HUES64 (cell line): ENCODE measurements around the gene CCDC185. TPM values are rescaled to one million over a fixed set of nuclear protein-coding genes. Genes with fewer than 3 reads are reported as not detected.

Experiments
- H3K27ac ChIP-seq: 2 replicates; pipeline ENCODE4 v1.7.0; 2013; ENCODE audit warnings: low read depth, low read length, inconsistent platforms
- H3K27me3 ChIP-seq: 2 replicates; pipeline ENCODE4 v1.6.1; 2013; ENCODE audit warnings: mild to moderate bottlenecking, low read length; ENCODE audit not compliant: insufficient read depth
- H3K36me3 ChIP-seq: 2 replicates; pipeline ENCODE4 v1.6.1; 2013; ENCODE audit warnings: mild to moderate bottlenecking, low read length; ENCODE audit not compliant: insufficient read depth
- H3K4me1 ChIP-seq: 2 replicates; pipeline ENCODE4 v1.6.1; 2013; ENCODE audit warnings: mild to moderate bottlenecking, low read length, moderate library complexity; ENCODE audit not compliant: insufficient read depth
- H3K4me3 ChIP-seq: 2 replicates; pipeline ENCODE4 v1.5.1; 2013; ENCODE audit warnings: mild to moderate bottlenecking, low read length, moderate library complexity
- H3K9ac ChIP-seq: 2 replicates; pipeline ENCODE4 v1.6.1; 2013; ENCODE audit warnings: mild to moderate bottlenecking, low read depth, low read length
- H3K9me3 ChIP-seq: 2 replicates; pipeline ENCODE4 v1.6.1; 2013; ENCODE audit warnings: low read depth, low read length; ENCODE audit not compliant: insufficient read depth
- WGBS: fragments of 150-250, 120-280 bp; methylation state at CpG from one replicate; pipeline ENCODE4 v1.1.7; 2013; ENCODE audit warnings: missing lambda C conversion rate; 5-methylcytosine and 5-hydroxymethylcytosine counted together
- polyA plus RNA-seq, 2 experiments: library from polyadenylated mRNA; stranded (reverse); fragments of 50-300 nt; gene quantifications; one replicate each; pipeline ENCODE4 v1.2.3, GENCODE V29; 2013

The CCDC185 gene
- polyA plus RNA-seq (2013, experiment 1 of 2), result not detected
- polyA plus RNA-seq (2013, experiment 2 of 2), result not detected

DNA sequence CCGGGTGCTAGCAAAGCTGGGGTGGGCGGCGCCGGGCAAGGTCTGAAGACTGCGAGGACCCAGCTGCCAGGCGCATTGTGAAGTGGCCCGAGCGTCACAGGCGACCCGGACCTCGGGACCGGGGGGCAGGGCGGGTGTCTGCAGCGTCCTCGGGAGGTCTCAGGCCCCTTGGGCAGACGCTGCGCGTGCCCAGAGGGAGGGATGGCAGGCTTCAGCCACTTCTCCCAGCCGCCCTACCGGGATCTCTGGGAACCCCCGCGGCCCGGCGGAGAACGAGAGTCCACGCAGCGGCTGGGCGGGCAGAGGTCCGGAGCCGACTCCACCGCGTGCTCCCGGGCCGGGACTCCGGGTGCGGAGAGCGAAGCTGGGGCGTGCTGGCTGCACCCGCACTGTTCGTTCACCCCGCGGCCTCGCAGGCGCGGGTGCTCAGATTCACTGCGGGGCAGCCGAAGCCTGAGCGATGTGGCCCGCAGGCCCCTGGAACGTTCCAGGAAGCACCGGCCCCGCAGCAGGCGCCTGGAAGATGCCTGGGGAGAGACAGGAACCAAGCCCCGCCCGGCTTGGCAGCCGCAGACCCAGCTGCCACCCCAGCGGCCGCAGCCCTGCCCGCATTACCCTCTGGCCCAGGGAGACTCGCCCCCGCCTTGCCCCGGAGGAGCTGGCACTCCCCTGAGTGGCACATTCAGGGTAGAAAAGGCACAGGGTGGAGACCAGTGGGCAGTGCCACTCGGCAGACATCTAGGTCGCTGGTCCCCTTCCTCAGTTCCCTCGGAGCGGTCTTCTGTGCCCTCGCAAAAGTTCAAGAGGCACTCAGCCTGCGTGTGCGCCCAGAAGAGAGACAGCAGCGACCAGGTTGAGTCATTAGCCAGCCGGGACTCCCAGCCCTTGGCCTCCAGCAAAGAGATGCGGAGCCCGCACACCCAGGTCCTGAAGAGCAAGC is at the start of gene CCDC185:
TSS of gene CCDC185 (plus strand) at position 141 of the 940 bp plus-strand sequence. CDS start at position 202, 61 bp downstream.
- Histone ChIP-seq H3K4me3 (no peak within 1 kb of the TSS; the same call in 1 of the 2 replicates), H3K27ac (no peak within 1 kb of the TSS)
- WGBS, result 70% methylated on average over 73 of the region's 73 CpGs

DNA sequence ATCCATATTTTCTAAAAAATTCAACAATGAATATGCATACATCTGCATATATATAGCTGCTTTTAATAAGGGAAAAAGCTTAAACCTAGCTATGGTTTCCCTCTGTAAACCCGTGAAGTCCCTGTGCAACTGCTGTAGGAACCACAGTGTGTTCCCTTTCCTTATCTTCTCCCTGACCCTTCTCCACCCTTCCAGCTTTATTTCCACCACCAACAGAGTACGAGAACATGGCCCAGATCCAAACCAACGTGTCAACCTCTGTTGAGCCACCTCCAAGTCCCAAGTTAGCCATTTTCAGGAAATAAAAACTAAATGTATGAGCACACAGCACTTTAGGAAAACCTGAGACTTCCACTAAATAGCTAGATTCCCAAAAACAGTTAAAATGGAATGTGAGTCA is 49.5 kb upstream of the CCDC185 start:
- WGBS, result 81% methylated on average over 3 of the region's 3 CpGs
- Histone ChIP-seq H3K4me3 (no peak overlapping the region), H3K36me3 (no peaks in the 10 kb centered on the region), H3K4me1 (no peaks in the 10 kb centered on the region), H3K9me3 (no peaks in the 10 kb centered on the region), H3K27ac (no peak overlapping the region), H3K9ac (no peak overlapping the region), H3K27me3 (no peaks in the 10 kb centered on the region)

More for the DNA sequence above, at the start of gene CCDC185:
- Histone ChIP-seq H3K36me3 (no peaks in the 10 kb centered on the region), H3K4me1 (no peaks in the 10 kb centered on the region), H3K27me3 (peaks cover 15% of the 10 kb centered on the region), H3K9ac (no peak within 1 kb of the TSS), H3K9me3 (no peaks in the 10 kb centered on the region)

DNA sequence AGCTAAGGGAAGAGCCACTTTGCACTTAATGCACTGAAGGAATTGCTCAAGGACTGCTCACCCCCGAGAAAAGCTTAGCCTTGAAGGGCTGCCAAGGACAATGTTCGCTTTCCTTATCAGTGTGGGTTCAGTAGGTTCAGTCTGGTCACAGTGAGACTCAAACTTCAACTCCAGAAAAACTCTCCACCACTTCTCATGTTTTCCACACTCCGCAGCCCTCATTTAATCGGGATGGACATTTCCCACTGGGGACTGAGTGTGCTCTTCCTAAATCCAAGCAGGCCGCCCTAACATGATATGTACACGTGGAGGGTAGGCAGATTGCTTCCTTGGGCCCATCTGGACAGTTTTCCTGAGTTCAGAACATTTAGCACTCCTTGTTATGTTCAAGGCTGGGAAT is 48.7 kb upstream of the CCDC185 start:
- Histone ChIP-seq H3K4me1 (no peaks in the 10 kb centered on the region), H3K36me3 (no peaks in the 10 kb centered on the region), H3K4me3 (no peak overlapping the region), H3K9ac (no peak overlapping the region), H3K27me3 (no peaks in the 10 kb centered on the region), H3K27ac (no peak overlapping the region), H3K9me3 (no peaks in the 10 kb centered on the region)
- whole genome bisulfite sequencing, result 94% methylated on average over 6 of the region's 6 CpGs

DNA sequence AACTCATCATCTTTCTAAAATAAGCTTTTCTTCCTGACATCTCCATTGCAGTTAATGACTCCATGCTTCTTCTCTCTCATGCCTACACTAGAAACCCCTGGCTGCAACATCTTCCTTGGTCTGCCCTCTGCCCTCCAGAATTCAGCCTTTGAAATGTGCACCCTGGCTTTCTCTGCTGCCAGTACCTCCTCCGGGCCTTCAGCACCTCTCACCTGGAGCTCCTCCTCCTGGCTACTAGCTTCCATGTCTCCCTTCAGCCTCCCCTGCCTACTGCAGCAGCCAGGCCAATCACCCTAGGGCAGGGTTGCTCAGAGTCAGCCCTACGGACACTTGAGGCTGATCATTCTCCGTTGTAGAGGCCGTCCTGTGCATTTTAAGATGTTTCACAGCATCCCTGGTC is 47.5 kb upstream of the CCDC185 start:
- Histone ChIP-seq H3K9me3 (no peaks in the 10 kb centered on the region), H3K9ac (no peak overlapping the region), H3K4me3 (no peak overlapping the region), H3K27me3 (no peaks in the 10 kb centered on the region), H3K4me1 (no peaks in the 10 kb centered on the region), H3K36me3 (no peaks in the 10 kb centered on the region), H3K27ac (no peak overlapping the region)
- 76% methylated on average over 4 of the region's 4 CpGs for WGBS

DNA sequence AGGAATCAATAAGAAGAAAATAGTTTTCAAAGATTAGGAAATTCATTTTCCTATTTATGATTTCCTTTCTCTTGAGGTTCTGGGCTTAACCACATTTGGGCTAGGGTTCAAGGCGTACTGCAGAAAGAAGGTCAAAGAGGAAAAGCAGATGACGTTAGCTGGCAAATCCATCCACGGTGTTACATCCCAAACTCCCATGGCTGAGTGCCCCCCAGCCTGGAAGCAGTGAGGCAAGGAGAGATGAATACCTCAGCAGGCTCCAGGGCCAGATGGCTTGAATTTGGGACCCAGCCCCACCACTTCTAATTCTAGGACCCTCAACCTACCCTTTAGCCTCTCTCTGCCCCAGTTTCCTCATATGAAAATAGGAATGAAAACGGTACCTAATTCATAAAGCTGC is 46.9 kb upstream of the CCDC185 start:
- Histone ChIP-seq H3K4me3 (no peak overlapping the region), H3K27ac (no peak overlapping the region), H3K27me3 (no peaks in the 10 kb centered on the region), H3K9me3 (no peaks in the 10 kb centered on the region), H3K36me3 (no peaks in the 10 kb centered on the region), H3K4me1 (no peaks in the 10 kb centered on the region), H3K9ac (no peak overlapping the region)
- WGBS, result 100% methylated on average over 4 of the region's 4 CpGs

DNA sequence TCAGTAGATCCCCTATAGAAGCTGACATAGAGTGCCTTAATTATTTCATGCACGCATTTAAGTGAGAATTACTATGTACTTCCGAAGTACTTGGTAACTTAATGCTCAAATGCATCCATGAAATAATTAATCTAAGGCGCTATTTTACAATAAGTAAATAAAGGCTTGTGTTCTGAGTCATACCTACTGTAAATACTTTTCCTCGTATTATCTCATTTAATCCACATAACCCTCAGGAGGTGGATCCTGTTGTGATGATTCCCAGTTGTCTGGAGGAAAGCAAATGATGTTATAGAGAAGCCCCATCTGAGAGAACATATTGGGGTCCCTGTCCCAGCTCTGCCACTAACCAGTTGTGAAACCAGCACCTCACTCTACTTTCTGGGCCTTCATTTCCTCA is 45.6 kb upstream of the CCDC185 start:
- no peaks in the 10 kb centered on the region for H3K9me3 ChIP-seq
- WGBS, result 100% methylated on average over 2 of the region's 4 CpGs
- H3K27me3 ChIP-seq, result no peaks in the 10 kb centered on the region
- H3K36me3 ChIP-seq, result no peaks in the 10 kb centered on the region
- H3K4me1 ChIP-seq, result 0 out of 2 replicates have a peak, but pooled peaks cover 6% of the 10 kb centered on the region
- H3K9ac ChIP-seq, result no peak overlapping the region
- no peak overlapping the region for H3K27ac ChIP-seq
- H3K4me3 ChIP-seq, result no peak overlapping the region

DNA sequence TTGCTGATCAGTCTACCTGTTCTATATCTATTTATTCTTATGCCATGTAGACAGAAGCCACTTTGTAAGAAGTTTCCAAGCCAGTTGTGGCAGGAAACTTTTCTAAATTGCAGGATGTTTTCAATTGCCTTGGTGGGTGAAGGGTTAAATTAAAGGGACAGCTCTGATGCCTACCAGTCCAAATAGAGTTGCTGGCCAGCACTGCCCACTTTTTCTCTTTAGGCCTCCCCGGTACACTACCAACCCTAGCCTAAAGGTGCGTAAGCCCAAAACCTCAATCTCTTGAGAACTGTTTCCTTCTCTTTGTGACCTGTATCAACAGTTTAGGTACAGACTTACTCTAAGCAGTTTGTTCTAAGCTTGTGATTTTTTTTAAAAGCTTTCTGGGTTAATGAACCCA is 44.8 kb upstream of the CCDC185 start:
- Histone ChIP-seq H3K27ac (no peak overlapping the region), H3K9ac (no peak overlapping the region), H3K9me3 (no peaks in the 10 kb centered on the region), H3K36me3 (no peaks in the 10 kb centered on the region), H3K4me3 (no peak overlapping the region), H3K27me3 (no peaks in the 10 kb centered on the region), H3K4me1 (0 out of 2 replicates have a peak, but pooled peaks cover 6% of the 10 kb centered on the region)
- WGBS, result 82% methylated on average over 2 of the region's 2 CpGs

DNA sequence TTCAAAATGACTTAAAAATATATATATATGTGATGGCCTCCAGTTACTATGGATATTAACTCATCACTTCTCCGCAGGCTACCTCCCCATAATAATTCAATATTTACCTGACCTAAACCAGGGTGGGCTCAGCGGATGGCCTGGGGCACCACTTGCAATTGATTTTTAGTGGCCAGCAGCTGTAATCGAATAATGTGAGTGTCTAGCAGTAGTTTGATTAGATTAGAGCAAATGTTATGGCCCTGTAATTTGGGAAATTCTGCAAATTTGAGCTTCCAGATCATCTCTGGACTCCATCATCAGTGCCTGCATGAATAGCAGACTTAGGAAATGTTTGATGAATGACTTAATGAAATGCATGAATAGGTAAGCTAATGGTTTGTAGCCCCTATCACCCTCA is 44.0 kb upstream of the CCDC185 start:
- Histone ChIP-seq H3K4me3 (no peak overlapping the region), H3K9me3 (no peaks in the 10 kb centered on the region), H3K27ac (no peak overlapping the region), H3K4me1 (0 out of 2 replicates have a peak, but pooled peaks cover 6% of the 10 kb centered on the region), H3K36me3 (no peaks in the 10 kb centered on the region), H3K9ac (no peak overlapping the region), H3K27me3 (no peaks in the 10 kb centered on the region)
- 95% methylated on average over 3 of the region's 3 CpGs for WGBS

DNA sequence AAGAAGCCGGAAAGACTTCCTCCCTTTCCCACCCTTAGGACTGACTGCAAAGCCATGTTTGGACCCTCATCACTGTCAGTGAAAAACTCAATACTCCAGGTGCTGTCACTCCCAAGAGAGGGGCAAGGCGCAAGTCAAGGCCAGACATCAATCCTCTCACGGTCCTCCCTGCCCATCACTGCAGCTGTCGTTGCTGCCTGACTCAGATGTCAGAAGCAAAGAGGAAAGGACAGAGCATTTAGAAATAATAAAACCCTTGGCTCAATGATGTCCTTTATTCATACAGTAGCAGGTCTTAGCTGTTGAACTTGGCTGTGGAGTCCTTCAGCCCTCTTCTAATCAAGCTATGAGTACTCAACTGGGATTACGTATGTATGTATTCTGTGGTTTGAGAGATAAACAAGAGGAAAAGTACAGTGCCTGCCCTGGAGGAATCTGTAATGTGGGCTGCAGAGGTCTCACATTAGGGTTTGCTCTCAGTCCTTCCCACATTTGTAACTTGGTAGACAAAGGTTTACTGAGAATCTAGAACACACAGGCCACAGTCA is 42.8 kb upstream of the CCDC185 start:
- H3K4me1 ChIP-seq, result 0 out of 2 replicates have a peak, but pooled peaks cover 6% of the 10 kb centered on the region
- no peak overlapping the region for H3K27ac ChIP-seq
- 85% methylated on average over 5 of the region's 5 CpGs for WGBS
- no peaks in the 10 kb centered on the region for H3K9me3 ChIP-seq
- H3K9ac ChIP-seq, result no peak overlapping the region
- H3K4me3 ChIP-seq, result no peak overlapping the region
- no peaks in the 10 kb centered on the region for H3K27me3 ChIP-seq
- H3K36me3 ChIP-seq, result no peaks in the 10 kb centered on the region

DNA sequence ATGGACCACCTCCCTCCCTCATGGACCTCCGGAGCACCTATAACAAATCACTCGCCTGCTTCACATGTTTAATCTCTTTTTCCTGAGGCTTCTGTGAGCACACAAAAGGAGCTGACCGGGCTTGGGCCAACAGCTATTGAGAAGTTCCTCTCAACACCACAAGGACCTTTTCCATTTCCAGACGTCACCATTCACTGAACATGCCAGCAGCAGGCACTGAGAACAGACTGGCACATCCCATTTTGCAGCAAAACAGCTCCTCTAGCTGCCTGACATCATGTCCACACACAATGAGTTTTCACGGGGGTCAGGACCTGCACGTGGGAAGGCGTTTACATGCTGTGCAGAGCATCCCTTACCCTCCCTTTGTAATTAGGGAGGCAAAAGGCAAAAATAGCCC is 40.3 kb upstream of the CCDC185 start:
- no peak overlapping the region for H3K4me3 ChIP-seq
- H3K27me3 ChIP-seq, result no peaks in the 10 kb centered on the region
- no peak overlapping the region for H3K27ac ChIP-seq
- no peaks in the 10 kb centered on the region for H3K9me3 ChIP-seq
- H3K9ac ChIP-seq, result no peak overlapping the region
- 0 out of 2 replicates have a peak, but pooled peaks cover 6% of the 10 kb centered on the region for H3K4me1 ChIP-seq
- 85% methylated on average over 7 of the region's 7 CpGs for WGBS
- H3K36me3 ChIP-seq, result no peaks in the 10 kb centered on the region

DNA sequence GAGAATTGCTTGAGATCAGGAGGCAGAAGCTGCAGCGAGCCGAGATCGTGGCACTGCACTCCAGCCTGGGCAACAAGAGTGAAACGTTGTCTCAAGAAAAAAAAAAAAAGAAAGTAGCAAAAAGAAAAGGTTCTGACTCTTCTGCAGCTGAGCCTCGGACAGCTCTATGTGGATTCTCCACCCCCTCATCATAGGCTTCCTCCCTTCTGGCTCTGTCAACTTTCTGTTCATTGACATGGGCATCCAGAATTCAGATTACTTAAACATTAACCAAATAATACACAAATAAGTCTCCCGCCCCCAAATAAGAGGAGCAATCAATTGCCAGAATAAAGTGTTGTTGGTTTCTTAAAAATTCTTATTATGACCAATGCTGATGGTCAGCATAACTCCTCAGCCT is 39.3 kb upstream of the CCDC185 start:
- H3K27ac ChIP-seq, result no peak overlapping the region
- H3K9me3 ChIP-seq, result no peaks in the 10 kb centered on the region
- 78% methylated on average over 5 of the region's 6 CpGs for WGBS
- H3K4me1 ChIP-seq, result 0 out of 2 replicates have a peak, but pooled peaks cover 6% of the 10 kb centered on the region
- no peaks in the 10 kb centered on the region for H3K36me3 ChIP-seq
- no peaks in the 10 kb centered on the region for H3K27me3 ChIP-seq
- H3K4me3 ChIP-seq, result no peak overlapping the region
- no peak overlapping the region for H3K9ac ChIP-seq
